NCI-H2171 treated with DMSO at 0.1 percent for 48 hours (cell line): Measurements from ENCODE around the gene DMXL2.
"Not testable (repeated sequence)": the region's sequence is repeated elsewhere in the genome, so short reads cannot be mapped to it uniquely, and the experiment has no call there.

ENCODE experiments used
- DNase-seq: peaks from one replicate; lab custom pipeline; 2025; lab: John Stamatoyannopoulos, UW

Gene DMXL2

DNA sequence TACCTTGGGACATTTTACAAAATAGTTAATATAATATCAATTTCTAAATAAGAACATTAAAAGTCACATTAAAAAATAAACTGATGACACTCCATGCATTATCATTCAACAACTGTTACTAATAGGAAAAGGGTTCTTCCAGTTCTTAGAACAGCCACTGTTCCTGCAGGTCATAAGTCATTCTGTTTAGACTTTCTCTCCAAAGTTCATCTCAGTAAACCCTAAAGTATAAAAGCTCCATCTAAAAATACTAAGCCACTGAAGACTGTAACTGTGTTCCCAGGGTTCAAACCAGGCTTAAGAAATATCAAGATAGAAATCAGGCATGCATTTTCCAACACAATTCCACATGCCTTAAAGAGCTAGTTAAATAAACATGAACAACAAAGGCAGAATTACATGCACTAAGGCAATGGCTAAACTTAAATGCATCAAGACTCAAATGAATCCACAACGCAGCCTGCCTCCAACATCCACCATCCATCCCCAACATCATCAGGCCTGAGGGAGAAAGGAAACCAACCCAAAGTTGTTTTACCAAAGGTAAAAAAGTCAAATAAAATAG, 46.2 kb downstream of the DMXL2 start:
- no peak for DNase-seq

DNA sequence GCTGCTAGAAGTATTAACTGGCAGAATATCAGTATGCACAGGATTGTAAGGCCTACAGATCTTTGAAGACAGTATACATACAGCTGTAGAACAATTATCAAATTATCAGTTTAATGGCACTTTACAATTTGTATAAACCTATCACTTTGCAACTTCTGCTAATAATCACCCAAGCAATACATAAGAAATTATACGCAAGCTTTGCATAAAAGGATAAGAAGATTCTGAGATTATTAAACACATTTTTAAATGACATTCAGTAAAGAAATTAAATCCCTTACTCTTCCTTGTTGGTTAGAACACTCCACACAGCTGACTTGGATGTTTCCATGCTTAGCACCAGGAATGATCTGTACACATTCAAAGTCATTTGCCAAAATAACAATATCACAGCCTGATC, 46.8 kb downstream of the DMXL2 start:
- DNase-seq, result no peak

DNA sequence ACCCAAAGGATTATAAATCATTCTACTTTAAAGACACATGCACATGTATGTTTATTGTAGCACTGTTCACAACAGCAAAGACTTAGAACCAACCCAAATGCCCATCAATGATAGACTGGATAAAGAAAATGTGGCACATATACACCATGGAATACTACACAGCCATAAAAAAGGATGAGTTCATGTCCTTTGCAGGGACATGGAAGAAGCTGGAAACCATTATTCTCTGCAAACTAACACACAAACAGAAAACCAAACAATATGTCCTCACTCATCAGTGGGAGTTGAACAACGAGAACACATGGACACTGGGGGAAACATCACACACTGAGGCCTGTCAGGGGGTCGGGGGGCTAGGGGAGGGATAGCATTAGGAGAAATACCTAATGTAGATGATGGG, 49.2 kb downstream of the DMXL2 start:
- not testable (repeated sequence) for DNase-seq

DNA sequence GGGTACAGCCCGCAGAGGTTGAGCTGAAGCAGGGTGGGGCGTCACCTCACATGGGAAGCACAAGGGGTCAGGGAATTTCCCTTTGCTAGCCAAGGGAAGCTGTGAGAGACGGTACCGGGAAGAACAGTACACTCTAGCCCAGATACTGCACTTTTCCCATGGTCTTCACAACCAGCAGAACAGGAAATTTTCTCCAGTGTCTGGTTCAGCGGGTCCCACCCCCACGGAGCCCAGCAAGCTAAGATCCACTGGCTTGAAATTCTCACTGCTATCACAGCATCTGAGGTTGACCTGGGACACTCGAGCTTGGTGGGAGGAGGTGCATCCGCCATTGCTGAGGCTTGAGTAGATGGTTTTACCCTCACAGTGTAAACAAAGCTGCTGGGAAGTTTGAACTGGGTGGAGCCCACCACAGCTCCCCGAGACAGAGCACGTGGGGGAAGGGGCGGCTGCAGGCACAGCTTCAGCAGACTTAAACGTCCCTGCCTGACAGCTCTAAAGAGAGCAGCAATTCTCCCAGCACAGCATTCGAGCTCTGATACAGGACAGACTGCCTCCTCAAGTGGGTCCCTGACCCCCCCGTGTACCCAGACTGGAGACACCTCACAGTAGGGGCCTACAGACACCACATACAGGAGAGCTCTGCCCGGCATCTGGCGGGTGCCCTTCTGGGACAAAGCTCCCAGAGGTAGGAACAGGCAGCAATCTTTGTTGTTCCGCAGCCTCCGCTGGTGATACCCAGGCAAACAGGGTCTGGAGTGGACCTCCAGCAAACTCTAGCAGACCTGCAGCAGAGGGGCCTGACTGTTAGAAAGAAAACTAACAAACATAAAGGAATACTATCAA, 53.4 kb downstream of the DMXL2 start:
- not testable (repeated sequence) for DNase-seq

DNA sequence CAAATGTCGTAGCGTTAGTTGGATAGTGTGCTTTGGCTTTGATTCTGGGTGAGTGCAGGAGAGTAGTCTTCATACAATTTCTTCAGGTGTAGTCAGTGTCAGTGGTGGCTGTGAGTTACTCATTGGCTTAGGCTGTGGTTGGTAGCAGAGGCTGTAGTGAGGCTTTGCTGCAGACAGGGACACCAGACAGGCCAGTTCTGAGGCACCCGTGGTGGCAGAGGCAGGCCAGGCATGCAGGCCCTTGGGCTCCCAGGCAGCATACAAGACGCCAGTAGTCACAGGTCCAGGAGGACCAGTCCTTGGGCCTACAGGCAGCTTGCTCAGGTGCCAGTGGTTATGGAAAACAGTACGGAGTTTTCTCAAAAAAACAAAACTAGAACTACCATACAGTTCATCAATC, 61.3 kb downstream of the DMXL2 start:
- no peak for DNase-seq

DNA sequence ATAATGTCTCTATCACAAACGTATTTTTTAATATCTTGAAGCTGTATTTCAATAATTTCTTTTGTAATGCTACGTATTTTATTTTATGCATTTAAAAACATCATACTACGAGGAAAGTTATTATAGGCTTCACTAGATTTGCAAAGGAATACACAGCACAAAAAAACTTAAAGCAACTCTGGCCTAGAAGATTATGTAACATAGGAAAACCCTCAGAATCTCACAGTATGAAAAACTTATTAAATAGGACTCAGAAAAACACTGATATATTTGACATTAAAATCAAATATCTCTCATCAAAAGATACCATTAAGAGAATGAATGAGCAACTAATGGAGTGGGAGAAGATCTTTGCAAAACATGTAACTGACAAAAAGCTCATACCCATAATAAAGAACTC, 63.7 kb downstream of the DMXL2 start:
- DNase-seq, result no peak

DNA sequence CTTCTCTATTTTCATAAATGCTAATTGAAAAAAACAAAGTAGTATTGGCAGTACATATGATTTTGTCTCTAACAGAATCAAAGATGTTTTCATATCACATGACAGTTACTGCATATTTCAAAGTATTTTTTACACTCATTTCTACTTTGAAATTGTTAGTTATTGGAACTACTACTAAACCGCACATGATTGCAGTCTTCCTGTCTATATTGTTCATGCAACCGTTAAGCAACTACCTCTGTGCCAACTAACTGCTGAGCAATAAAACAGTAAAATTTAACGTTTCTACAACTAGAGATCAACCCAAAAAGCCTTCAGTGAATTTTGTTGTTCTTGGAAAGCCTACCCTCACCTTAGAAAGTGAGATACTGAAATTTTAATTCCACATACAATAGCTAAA, 64.2 kb downstream of the DMXL2 start:
- no peak for DNase-seq

DNA sequence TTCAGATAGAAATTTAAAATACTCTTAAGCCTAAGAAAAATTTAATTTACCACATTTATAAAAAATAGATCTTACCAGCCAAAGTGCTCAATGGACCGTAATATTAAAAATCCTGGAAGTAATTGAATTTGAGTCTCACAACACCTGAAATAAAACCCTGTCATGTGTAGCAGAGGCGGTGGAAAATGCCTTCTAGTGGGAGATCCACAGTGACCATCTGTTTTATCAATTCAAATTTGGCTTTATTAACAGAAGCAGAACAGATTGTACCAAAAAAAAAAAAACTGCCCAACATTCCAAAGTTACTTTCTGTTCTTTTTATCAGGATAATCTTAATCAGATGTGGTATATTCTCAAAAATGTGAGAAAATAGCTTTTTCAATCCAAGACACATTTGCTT, 71.7 kb downstream of the DMXL2 start:
- DNase-seq, result peak; percentile 64

DNA sequence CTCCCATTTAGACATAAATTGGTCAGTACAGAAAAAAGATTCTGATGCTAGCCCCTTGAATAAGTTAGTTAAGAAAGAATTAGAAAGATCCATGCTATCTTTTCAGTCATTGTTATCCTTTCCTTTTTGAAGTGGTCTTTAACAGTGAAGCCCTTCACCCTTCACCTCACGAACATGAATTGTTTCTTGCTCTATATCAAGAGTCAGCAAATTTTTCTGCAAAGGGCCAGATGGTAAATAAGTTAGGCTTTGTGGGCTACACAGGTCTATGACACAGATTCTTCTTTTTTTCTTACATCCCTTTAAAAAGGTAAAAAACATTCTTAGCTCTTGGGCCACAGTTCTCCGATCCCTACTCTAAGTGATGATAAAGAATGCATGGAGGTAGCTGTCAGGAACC, 74.9 kb downstream of the DMXL2 start:
- no peak for DNase-seq

DNA sequence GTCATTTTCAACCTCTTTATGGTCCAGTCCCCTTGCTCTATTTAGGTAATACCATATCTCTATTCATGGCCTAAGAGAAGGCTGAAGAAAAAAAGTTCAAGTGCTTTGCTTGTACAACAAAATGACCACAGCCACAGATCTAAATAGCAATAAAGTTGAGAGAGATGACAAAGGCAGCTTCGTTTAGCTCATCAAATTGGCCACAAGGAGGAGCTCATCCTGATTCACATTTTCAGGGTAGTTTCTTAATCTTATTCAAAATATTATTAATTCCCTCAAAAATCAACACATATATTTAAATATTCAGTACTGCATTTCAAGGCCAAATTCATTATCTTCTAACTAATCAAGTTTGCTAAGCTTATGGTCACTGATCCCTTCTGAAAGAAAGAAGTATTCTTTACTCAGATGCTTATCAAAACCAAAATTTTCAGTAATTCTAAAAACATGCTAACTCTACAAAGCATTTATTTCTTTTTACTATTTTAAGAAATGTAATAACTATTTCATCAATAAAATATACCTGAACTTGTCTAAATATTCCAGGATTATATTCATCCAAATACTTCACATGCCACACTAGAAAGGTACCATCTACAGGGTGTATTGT, 85.5 kb downstream of the DMXL2 start:
- no peak for DNase-seq

DNA sequence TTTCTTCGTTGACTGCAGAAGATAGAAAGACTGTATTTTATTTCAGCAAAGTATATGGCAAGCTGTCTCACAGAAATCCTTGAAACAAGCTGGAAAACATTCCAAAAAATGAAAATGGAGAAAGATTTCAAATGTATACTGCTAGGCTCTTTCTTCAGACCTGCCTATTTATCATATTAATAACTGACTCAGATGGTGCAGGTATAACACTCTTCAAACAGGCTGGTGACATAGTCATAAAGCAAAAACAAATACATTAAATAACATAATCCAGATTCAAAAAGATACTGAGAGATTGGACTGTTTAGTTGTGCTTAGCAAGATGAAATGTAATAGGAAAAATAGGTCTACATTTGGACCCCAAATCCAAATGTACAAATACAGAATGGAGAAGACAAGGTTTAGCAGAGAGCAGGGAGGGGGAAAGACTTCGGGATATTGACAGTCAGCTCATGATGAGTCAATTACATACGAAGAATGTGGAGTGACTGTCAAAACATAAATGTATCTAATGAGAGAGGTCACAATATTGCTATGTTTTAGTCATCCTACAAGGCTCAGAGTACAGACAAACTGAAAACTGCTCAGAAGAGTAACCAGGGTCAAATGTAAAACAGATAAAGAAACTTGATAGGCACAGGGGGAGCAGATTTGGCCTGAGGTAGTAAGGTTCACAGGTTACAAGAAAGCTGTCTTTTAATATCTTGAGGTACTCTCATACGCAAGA, 88.7 kb downstream of the DMXL2 start:
- DNase-seq, result no peak

DNA sequence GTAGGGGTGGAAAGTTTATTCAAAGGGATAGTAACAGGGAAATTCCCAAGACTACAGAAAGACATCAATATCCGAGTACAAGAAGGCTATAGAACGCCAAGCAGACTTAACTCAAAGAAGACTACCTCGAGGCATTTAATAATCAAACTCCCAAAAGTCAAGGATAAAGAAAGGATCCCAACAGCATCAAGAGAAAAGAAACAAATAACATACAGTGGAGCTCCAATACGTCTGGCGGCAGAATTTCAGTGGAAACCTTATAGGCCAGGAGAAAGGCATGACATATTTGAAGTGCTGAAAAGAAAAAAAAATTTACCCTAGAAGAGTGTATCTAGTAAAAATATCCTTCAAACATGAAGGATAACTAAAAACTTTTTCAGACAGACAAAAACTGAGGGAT, 95.6 kb downstream of the DMXL2 start:
- no peak for DNase-seq

DNA sequence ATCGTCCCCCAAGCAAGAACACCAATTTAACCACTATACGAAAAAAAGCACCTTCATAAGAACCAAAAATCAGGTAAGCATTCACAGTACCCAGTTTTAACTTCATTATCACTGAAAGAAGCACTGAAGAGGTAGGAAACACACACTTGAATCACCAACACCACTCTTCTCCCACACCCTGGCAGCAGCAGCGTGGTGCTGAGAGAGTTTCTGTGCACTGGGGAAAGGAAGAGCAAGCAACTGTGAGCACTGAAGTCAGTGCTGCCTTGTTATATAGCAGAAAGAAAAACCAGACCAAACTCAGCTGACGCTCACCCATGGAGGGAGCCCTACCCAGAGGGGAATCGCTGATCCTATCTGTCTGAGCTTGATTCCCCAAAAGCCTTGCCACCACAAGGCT, 98.2 kb downstream of the DMXL2 start:
- DNase-seq, result no peak

DNA sequence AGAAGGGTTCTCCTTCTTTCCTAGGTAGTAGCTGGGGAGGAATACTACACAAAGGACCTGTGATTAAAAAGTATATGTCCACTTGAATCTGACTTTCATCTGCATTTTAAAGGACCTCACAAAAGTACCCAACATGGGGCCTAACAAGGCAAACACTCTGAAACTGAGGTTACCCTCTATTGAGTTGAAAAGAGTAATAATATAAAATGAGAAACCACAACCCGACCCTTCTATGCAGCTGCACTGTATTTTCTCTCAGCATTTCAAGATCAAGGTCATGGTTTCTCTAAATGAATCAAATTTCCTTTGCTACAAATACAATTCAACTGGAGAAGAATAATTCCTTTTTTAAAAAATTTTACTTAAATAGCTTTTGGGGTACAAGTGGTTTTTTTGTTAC, 106.3 kb downstream of the DMXL2 start:
- DNase-seq, result no peak

DNA sequence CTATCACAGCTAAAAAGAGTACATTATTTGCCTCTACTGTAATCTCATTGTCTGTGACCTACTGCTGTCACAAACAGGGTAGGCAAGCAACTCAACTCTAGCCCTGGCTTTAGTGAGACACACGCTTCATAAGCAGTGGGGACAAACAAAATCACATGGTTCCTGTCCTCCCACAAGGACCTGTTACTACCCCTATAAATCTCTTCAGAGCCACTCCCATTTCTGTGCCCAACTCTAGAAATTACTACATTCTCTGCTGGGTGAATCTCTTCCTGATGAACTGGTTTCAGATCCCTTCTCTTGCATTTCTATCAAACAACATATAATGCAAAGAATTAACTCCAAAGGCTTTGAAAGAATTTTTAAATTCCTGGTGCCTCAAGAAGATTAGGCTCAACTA, 117.3 kb downstream of the DMXL2 start:
- no peak for DNase-seq

DNA sequence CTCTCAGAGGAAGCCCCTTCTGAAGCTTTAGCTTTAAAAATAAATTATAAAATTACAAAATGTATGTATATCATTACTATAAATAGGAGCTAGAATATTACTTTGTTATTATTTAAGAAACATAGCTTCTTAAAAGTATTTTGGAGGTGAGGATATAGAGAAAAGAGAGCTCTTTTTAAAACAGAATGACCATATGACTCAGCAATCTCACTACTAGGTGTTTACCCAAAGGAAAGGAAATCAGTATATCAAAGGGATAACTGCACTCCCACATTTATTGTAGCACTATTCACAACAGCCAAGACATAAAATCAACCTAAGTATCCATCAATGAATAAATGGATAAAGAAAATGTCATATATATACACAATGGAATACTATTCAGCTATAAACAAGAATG, 119.6 kb downstream of the DMXL2 start:
- no peak for DNase-seq

DNA sequence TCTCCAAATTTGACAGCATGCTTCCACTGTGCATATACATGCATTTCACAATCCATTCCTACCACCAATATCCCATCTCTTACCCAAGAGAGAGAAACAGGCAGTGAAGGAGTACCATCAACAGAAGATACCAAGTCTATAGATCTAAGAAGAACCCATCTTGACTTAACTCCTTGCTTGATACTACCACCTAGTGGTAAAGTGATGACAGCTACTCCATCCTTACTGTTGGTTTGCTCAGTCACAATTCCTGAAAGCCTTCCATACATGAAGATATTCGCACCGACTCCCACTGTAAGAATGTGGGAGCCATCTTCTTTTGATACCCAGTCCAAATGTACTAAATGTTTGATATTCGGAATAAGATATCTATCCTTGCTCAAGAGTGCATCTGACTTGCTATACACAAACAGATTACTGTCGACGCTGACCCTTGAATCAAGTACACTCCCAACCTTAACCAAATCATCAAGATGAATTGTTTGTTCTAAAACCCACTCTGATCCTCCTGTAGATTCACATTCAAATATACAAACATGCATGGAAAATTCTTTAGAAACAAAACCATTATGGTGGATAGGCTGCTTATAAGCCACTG, 123.1 kb downstream of the DMXL2 start:
- peak; percentile 69 for DNase-seq

DNA sequence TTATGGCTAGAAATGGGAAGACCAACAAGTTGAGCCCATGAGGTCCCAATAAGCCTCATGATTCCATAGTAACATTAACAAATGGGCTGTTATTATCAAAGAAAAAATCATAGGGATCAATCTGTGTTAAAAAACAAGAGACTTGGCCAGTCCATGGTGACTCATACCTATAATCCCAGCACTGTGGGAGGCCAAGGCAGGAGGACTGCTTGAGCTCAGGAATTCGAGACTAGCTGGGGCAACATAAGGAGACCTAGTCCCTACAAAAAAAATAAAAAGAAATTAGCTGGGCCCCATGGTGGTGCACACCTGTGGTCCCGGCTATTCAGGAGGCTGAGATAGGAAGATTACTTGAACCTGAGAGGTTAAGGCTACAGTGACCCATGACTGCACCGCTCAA, 124.8 kb downstream of the DMXL2 start:
- DNase-seq, result no peak

DNA sequence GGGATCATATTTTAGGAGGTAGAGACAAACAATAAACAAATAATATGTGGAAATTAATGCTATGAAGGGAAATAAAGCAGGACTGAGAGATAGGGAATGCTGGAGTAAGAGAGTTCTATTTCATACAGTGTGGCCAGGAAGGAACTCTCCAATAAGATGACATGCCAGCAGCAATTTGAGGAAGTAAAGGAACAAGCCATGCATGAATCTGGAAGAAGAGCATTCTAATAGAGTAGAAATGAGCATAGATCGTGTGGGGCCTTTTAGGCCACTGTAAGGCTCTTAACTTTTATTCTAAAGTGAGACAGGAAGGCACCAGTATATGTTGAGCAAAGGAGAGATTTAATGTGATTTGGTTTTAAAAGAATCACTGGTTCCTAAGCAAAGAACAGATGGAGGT, 126.3 kb downstream of the DMXL2 start:
- no peak for DNase-seq

DNA sequence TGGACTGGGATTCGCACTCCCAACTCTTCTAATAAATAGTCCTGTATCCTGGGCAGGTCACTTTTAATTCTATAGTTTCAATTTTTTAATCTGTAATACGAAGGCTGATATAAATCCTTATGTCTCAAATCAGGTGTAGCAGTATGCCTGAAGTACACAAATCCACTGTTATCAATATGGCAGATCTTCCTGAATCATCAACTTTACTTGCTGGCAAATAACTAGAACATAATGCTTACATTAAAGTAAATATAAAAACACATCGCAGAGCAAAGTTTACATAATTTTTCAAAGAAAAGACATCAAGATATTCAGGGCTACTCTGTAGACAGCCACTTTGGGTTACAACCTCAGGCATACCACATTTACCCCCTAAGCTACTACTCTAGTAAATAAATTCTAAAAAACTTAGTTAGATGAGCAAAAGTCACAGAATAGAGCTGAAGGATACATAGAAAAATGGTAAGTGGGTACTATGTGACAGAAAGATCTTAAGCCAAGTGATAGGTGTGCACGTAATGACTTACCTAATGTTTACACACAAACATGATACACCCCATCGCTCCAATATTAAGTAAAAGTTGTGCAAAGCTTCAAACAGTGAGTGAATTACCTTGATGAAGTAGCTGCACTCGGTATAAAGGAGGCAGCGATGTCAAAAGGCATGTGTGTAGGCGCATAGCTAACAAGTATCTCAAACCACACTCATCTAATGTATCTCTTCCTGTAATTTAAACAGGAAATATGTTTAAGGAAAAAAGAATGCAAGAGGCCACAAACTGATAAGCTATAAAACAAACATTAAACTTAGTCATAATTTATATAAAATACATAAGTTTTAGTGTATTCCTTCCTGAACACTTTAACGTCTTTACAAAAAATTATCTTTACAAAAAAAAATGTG, 127.9 kb downstream of the DMXL2 start:
- DNase-seq, result no peak

DNA sequence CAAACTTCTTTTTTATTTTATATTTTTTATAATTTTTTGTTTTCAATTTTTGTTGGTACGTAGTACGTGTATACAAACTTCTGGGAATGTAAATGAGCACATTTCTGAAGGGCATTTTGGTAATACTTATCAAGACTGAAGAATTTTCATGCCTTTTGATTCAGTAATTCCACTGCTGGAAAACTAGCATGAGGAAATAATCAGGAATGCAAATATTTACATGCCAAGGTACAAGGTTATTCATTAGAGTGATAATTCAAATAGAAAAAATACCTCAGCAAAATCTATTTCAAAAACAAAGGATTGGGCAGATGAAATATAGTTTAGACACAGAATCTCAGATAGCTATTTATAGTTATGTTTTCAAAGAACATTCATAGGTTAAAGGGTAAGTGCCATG, 128.7 kb downstream of the DMXL2 start:
- DNase-seq, result no peak
